GM12878 (cell line): ENCODE results near the gene LINC00237. TPM values are rescaled to one million over a fixed set of nuclear protein-coding genes. Genes with fewer than 3 reads are reported as not detected.

Source experiments
- BHLHE40 ChIP-seq, 2 experiments: fragments of 450-650 bp in 1 of 2; IDR thresholded peaks; 2 replicates each; pipeline ENCODE4 v1.6.1; 2011 to 2017; ENCODE audit warnings: low read depth in 2 of 2, borderline replicate concordance in 1 of 2, improper control_type of control experiment in 1 of 2, low read length in 1 of 2, mild to moderate bottlenecking in 1 of 2
- CBX5 ChIP-seq: sonication (generic); IDR thresholded peaks from 2 replicates; pipeline ENCODE4 v1.6.1; 2016; ENCODE audit warnings: low read depth, moderate library complexity, mild to moderate bottlenecking, inconsistent platforms
- CEBPB ChIP-seq, 2 experiments: fragments of 150-350 bp in 1 of 2; IDR thresholded peaks; 2 replicates each; pipeline ENCODE4 v1.6.1; 2012 to 2014; ENCODE audit warnings: low read depth in 2 of 2, low read length in 2 of 2, borderline replicate concordance in 1 of 2, inconsistent platforms in 1 of 2
- CHD2 ChIP-seq: IDR thresholded peaks from 2 replicates; pipeline ENCODE4 v1.6.1; 2011; ENCODE audit warnings: low read depth, low read length, improper control_type of control experiment, borderline replicate concordance
- CHD4 ChIP-seq: fragments of 200-600 bp; sonication (generic); IDR thresholded peaks from 2 replicates; pipeline ENCODE4 v1.6.1; 2016; ENCODE audit warnings: mild to moderate bottlenecking
- EP300 ChIP-seq, 2 experiments: fragments of 150-350 bp in 1 of 2; IDR thresholded peaks; 2 replicates each; pipeline ENCODE4 v1.6.1; 2011 to 2012; ENCODE audit warnings: low read depth in 2 of 2, low read length in 2 of 2, borderline replicate concordance in 1 of 2, improper control_type of control experiment in 1 of 2, inconsistent platforms in 1 of 2; ENCODE audit not compliant: control insufficient read depth in 1 of 2
- ESRRA ChIP-seq: IDR thresholded peaks from 2 replicates; pipeline ENCODE4 v1.6.1; 2012; ENCODE audit warnings: mild to moderate bottlenecking, low read length, improper control_type of control experiment
- ETV6 ChIP-seq, 2 experiments: fragments of 450-650 bp in 1 of 2; IDR thresholded peaks in 1 of 2; conservative IDR thresholded peaks in 1 of 2; 2 replicates each; pipeline ENCODE4 v1.6.1; 2014; ENCODE audit warnings: antibody characterized with exemption in 1 of 2, borderline replicate concordance in 1 of 2, low read depth in 1 of 2, mild to moderate bottlenecking in 1 of 2, moderate library complexity in 1 of 2
- HCFC1 ChIP-seq: fragments of 150-350 bp; IDR thresholded peaks from 2 replicates; pipeline ENCODE4 v1.6.1; 2014; ENCODE audit warnings: low read length
- IKZF1 ChIP-seq: fragments of 450-650 bp; conservative IDR thresholded peaks from 2 replicates; pipeline ENCODE4 v1.6.1; 2017; ENCODE audit warnings: antibody characterized with exemption, mild to moderate bottlenecking
- IKZF2 ChIP-seq, 2 experiments: fragments of 450-650 bp; IDR thresholded peaks; 2 replicates each; pipeline ENCODE4 v1.6.1; 2017; ENCODE audit warnings: mild to moderate bottlenecking in 2 of 2, moderate library complexity in 2 of 2
- JUND ChIP-seq: IDR thresholded peaks from 2 replicates; pipeline ENCODE4 v1.6.1; 2012; ENCODE audit warnings: low read depth, mild to moderate bottlenecking, low read length, improper control_type of control experiment, moderate library complexity
- KLF5 ChIP-seq: fragments of 450-650 bp; IDR thresholded peaks from 2 replicates; pipeline ENCODE4 v1.6.1; 2014; ENCODE audit warnings: mild to moderate bottlenecking; ENCODE audit not compliant: partially characterized antibody
- LARP7 ChIP-seq: fragments of 450-650 bp; IDR thresholded peaks from 2 replicates; pipeline ENCODE4 v1.6.1; 2017; ENCODE audit warnings: mild to moderate bottlenecking
- MEF2A ChIP-seq: IDR thresholded peaks from 2 replicates; pipeline ENCODE4 v1.6.1; 2011; ENCODE audit warnings: low read depth, mild to moderate bottlenecking, low read length, moderate library complexity; ENCODE audit not compliant: insufficient read depth
- MYB ChIP-seq: fragments of 150-350 bp; IDR thresholded peaks from 2 replicates; pipeline ENCODE4 v1.6.1; 2014; ENCODE audit warnings: mild to moderate bottlenecking, low read depth, low read length, borderline replicate concordance
- NFYB ChIP-seq: IDR thresholded peaks from 2 replicates; pipeline ENCODE4 v1.6.1; 2011; ENCODE audit warnings: low read depth, mild to moderate bottlenecking, low read length, improper control_type of control experiment, moderate library complexity; ENCODE audit not compliant: insufficient read depth
- NR2F1 ChIP-seq: fragments of 450-650 bp; conservative IDR thresholded peaks from 2 replicates; pipeline ENCODE4 v1.6.1; 2017; ENCODE audit warnings: mild to moderate bottlenecking
- RB1 ChIP-seq: fragments of 450-650 bp; formaldehyde crosslinking; IDR thresholded peaks from 2 replicates; pipeline ENCODE4 v1.6.1; 2017; ENCODE audit warnings: mild to moderate bottlenecking, borderline replicate concordance
- RCOR1 ChIP-seq: conservative IDR thresholded peaks from 2 replicates; pipeline ENCODE4 v1.6.1; 2012; ENCODE audit warnings: low read depth, low read length, improper control_type of control experiment
- RUNX3 ChIP-seq: IDR thresholded peaks from 2 replicates; pipeline ENCODE4 v1.6.1; 2012; ENCODE audit warnings: low read length, inconsistent platforms
- SMARCA5 ChIP-seq: fragments of 450-650 bp; IDR thresholded peaks from 2 replicates; pipeline ENCODE4 v1.6.1; 2017; ENCODE audit warnings: mild to moderate bottlenecking
- SP1 ChIP-seq: IDR thresholded peaks from one replicate; pipeline ENCODE4 v1.6.1; 2011; ENCODE audit warnings: low read depth, low read length
- SREBF2 ChIP-seq: IDR thresholded peaks from 2 replicates; pipeline ENCODE4 v1.6.1; 2012; ENCODE audit warnings: mild to moderate bottlenecking, low read length
- STAT1 ChIP-seq: fragments of 450-650 bp; conservative IDR thresholded peaks from 2 replicates; pipeline ENCODE4 v1.6.1; 2014; ENCODE audit warnings: antibody characterized with exemption, mild to moderate bottlenecking
- ZBED1 ChIP-seq: IDR thresholded peaks from 2 replicates; pipeline ENCODE4 v1.6.1; 2016; ENCODE audit warnings: borderline replicate concordance
- ZNF207 ChIP-seq: fragments of 450-650 bp; IDR thresholded peaks from 2 replicates; pipeline ENCODE4 v1.6.1; 2014; ENCODE audit warnings: antibody characterized with exemption, mild to moderate bottlenecking, borderline replicate concordance
- polyA plus RNA-seq, 11 experiments: library from polyadenylated mRNA; depleted of rRNA in 4 of 11; unstranded in 6 of 11; stranded (reverse) in 5 of 11; fragments of >200 nt; fragmentation: Nextera tagmentation in 4 of 11; fragmentation: Illumina TruSeq in 1 of 11; extraction: Ambion mirVana in 4 of 11; extraction: Trizol in 1 of 11; gene quantifications; 1 replicate in 1 of 11; 2 replicates in 10 of 11; pipeline versions ENCODE4 v1.2.1 to v1.2.3, GENCODE V29; 2011 to 2016; ENCODE audit warnings: inconsistent platforms in 2 of 11, missing spikeins in 2 of 11, low read depth in 1 of 11
- total RNA-seq, 4 experiments: library from RNA; depleted of rRNA in 3 of 4; stranded (reverse); fragments of >200 nt in 3 of 4; fragmentation: Illumina TruSeq in 1 of 4; extraction: Trizol in 1 of 4; gene quantifications; 2 replicates each; pipeline versions ENCODE4 v1.2.1 to v1.2.3, GENCODE V29; 2013 to 2021
- TF ChIP-seq, protein P1 (sequence below): fragments of 450-650 bp; IDR thresholded peaks from 2 replicates; pipeline ENCODE4 v1.6.1; 2017; ENCODE audit warnings: mild to moderate bottlenecking, low read depth, inconsistent platforms; ENCODE audit not compliant: poor library complexity, severe bottlenecking

The LINC00237 gene
- total and polyA plus RNA-seq, 10 of the 15 experiments (the other 5 are each of a cell fraction or from before 2014, with no cell fraction given): not detected

DNA sequence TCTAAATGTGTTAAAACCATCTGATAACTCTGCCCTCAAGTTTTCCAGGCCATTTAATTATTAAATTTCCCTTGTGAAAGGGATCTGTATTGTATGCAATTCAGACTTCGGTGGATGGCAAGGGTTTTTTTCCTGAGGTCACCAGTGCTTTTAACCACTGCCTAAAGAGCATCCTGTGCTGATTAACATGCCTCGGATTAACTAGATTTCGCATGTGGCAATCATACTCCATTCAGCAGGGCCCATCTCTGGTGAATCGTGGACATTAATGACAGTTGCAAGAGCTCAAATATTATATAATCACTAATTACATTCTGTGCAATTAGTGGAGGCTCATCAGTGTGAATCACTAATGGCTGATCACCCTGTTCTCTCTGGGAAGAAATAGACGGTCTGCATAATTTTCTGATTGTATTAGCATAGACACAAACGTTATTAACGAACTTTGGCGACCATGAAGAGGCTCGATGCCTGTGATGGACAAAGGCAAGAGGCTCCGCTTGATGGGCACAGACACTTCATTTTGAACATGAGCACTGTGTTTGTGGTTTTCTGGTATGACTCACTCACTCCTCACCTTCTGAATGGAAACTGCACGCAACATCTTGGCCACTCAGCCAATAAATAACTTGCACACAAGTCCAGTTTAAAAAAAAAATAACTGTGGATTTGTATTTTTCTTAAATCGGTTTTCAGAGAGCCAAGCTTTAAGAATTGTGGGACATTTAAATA is 31.4 kb downstream of the LINC00237 start (continued):
- TF ChIP-seq STAT1: no peak
- no peak for TF ChIP-seq MEF2A
- TF ChIP-seq HCFC1: no peak
- peak; percentile 95 for TF ChIP-seq RUNX3
- no peak for TF ChIP-seq KLF5
- peak in 1 of 2 experiments; percentile 57; a peak in 2 of 4 replicates for TF ChIP-seq IKZF2 (IDR thresholded peaks at IDR 0.05)
- TF ChIP-seq ZNF207: no peak
- TF ChIP-seq SMARCA5: no peak
- no peak for TF ChIP-seq CHD4
- no peak for TF ChIP-seq CHD2
- TF ChIP-seq IKZF1: no peak
- TF ChIP-seq, protein P1, sequence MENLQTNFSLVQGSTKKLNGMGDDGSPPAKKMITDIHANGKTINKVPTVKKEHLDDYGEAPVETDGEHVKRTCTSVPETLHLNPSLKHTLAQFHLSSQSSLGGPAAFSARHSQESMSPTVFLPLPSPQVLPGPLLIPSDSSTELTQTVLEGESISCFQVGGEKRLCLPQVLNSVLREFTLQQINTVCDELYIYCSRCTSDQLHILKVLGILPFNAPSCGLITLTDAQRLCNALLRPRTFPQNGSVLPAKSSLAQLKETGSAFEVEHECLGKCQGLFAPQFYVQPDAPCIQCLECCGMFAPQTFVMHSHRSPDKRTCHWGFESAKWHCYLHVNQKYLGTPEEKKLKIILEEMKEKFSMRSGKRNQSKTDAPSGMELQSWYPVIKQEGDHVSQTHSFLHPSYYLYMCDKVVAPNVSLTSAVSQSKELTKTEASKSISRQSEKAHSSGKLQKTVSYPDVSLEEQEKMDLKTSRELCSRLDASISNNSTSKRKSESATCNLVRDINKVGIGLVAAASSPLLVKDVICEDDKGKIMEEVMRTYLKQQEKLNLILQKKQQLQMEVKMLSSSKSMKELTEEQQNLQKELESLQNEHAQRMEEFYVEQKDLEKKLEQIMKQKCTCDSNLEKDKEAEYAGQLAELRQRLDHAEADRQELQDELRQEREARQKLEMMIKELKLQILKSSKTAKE: no peak
- TF ChIP-seq ZBED1: no peak
- no peak for TF ChIP-seq CEBPB (IDR thresholded peaks at IDR 0.05; ENCODE audit: borderline replicate concordance in 1 of 2, low read depth in 2 of 2, low read length in 2 of 2)
- no peak for TF ChIP-seq MYB
- TF ChIP-seq ESRRA: no peak
- peak; percentile 77 to 84; a peak in 2 of 4 replicates for TF ChIP-seq EP300 (IDR thresholded peaks at IDR 0.05; ENCODE audit: borderline replicate concordance in 1 of 2, control insufficient read depth in 1 of 2, low read depth in 2 of 2, low read length in 2 of 2)
- TF ChIP-seq SREBF2: no peak
- no peak for TF ChIP-seq SP1
- TF ChIP-seq LARP7: no peak
- TF ChIP-seq ETV6 (conservative IDR thresholded peaks at IDR 0.05 in 1 of 2, IDR thresholded peaks at IDR 0.05 in 1 of 2; ENCODE audit: borderline replicate concordance in 1 of 2, low read depth in 1 of 2): no peak
- no peak for TF ChIP-seq RB1
- peak; percentile 71; the same call in 1 of the 2 replicates for TF ChIP-seq JUND
- no peak for TF ChIP-seq CBX5
- TF ChIP-seq BHLHE40 (IDR thresholded peaks at IDR 0.05; ENCODE audit: borderline replicate concordance in 1 of 2, low read depth in 2 of 2, low read length in 1 of 2): peak; percentile 55 to 57; a peak in 1 of 4 replicates
- no peak for TF ChIP-seq NFYB
- TF ChIP-seq RCOR1: no peak
- TF ChIP-seq NR2F1: no peak
